H1 (cell line): ENCODE data around the gene DRC7. TPM values are rescaled to one million over a fixed set of nuclear protein-coding genes. Genes with fewer than 3 reads are reported as not detected.

Experiments
- CTCF ChIA-PET: fragments of 300-600 bp; sonication (Branson Sonifier 250); formaldehyde crosslinking; loops from one replicate; lab custom pipeline; 2021; ENCODE audit not compliant: partially characterized antibody; lab: Charles Lee
- POLR2A ChIA-PET: fragments of 300-600 bp; sonication (Branson Sonifier 250); formaldehyde crosslinking; loops from one replicate; lab custom pipeline; 2021; ENCODE audit warnings: inconsistent platforms; ENCODE audit not compliant: partially characterized antibody; lab: Charles Lee
- DNase-seq, 2 experiments: peaks; one replicate each; pipeline versions ENCODE4 v3.0.0 to v3.0.0-alpha.2; 2010 to 2022; ENCODE audit warnings: low spot score in 2 of 2, low read depth in 1 of 2, mixed read lengths in 1 of 2
- FAIRE-seq: peaks from 2 replicates; lab custom pipeline; 2011; peaks lifted over from hg19 to GRCh38; lab: Jason Lieb, UNC
- H2AFZ ChIP-seq: 2 replicates; pipeline ENCODE4 v1.8.1; 2012; ENCODE audit warnings: low read length, inconsistent platforms
- H2AK5ac ChIP-seq: 2 replicates; pipeline ENCODE4 v1.6.1; 2013; ENCODE audit warnings: low read depth, low read length
- H2BK120ac ChIP-seq: replicated peaks from 2 replicates; pipeline ENCODE3; 2013; ENCODE audit warnings: low read depth, low read length, inconsistent platforms
- H2BK12ac ChIP-seq: 2 replicates; pipeline ENCODE4 v1.6.1; 2013; ENCODE audit warnings: low read depth, low read length
- H2BK15ac ChIP-seq: 2 replicates; pipeline ENCODE4 v1.6.1; 2013; ENCODE audit warnings: low read length
- H2BK20ac ChIP-seq: 2 replicates; pipeline ENCODE4 v1.6.1; 2013; ENCODE audit warnings: low read length
- H2BK5ac ChIP-seq: 2 replicates; pipeline ENCODE4 v1.6.1; 2013; ENCODE audit warnings: low read depth, low read length
- H3K14ac ChIP-seq: 2 replicates; pipeline ENCODE4 v1.6.1; 2013; ENCODE audit warnings: inconsistent platforms; ENCODE audit not compliant: insufficient read length
- H3K18ac ChIP-seq: 2 replicates; pipeline ENCODE4 v1.6.1; 2013; ENCODE audit warnings: low read length; ENCODE audit errors: extremely low read depth
- H3K23ac ChIP-seq: 2 replicates; pipeline ENCODE4 v1.6.1; 2013; ENCODE audit warnings: inconsistent platforms; ENCODE audit not compliant: insufficient read length
- H3K23me2 ChIP-seq: 2 replicates; pipeline ENCODE4 v1.6.1; 2013; ENCODE audit warnings: low read depth, low read length
- H3K27ac ChIP-seq: 2 replicates; pipeline ENCODE4 v1.6.1; 2011; ENCODE audit warnings: low read depth, low read length, inconsistent platforms
- H3K27me3 ChIP-seq, 4 experiments: replicated peaks in 1 of 4; 1 replicate in 1 of 4; 2 replicates in 3 of 4; pipeline versions ENCODE4 v1.6.1 to v1.8.1; 2011 to 2013; ENCODE audit warnings: low read length in 3 of 4, mild to moderate bottlenecking in 3 of 4, inconsistent platforms in 2 of 4, mixed read lengths in 2 of 4, moderate library complexity in 1 of 4; ENCODE audit not compliant: control insufficient read depth in 3 of 4, insufficient read depth in 3 of 4; ENCODE audit errors: extremely low read depth in 1 of 4
- H3K36me3 ChIP-seq, 4 experiments: 2 replicates each; pipeline versions ENCODE4 v1.6.1 to v1.8.1; 2011 to 2013; ENCODE audit warnings: mild to moderate bottlenecking in 4 of 4, low read length in 3 of 4, moderate library complexity in 2 of 4, control low read depth in 1 of 4, inconsistent platforms in 1 of 4; ENCODE audit not compliant: insufficient read depth in 4 of 4, control insufficient read depth in 2 of 4
- H3K4ac ChIP-seq: replicated peaks from 2 replicates; pipeline ENCODE3; 2013; ENCODE audit warnings: low read length, low read depth, mixed read lengths, inconsistent platforms; ENCODE audit not compliant: insufficient read length
- H3K4me1 ChIP-seq, 4 experiments: replicated peaks in 1 of 4; 1 replicate in 1 of 4; 2 replicates in 3 of 4; pipeline versions ENCODE4 v1.6.1 to v1.8.1; 2011 to 2013; ENCODE audit warnings: low read length in 3 of 4, inconsistent platforms in 2 of 4, mixed read lengths in 1 of 4; ENCODE audit not compliant: insufficient read depth in 4 of 4, control insufficient read depth in 3 of 4
- H3K4me2 ChIP-seq, 2 experiments: 2 replicates each; pipeline versions ENCODE4 v1.6.1 to v1.8.1; 2011 to 2013; ENCODE audit warnings: low read depth in 2 of 2, low read length in 2 of 2, control low read depth in 1 of 2, inconsistent platforms in 1 of 2, mild to moderate bottlenecking in 1 of 2; ENCODE audit not compliant: insufficient read depth in 1 of 2
- H3K4me3 ChIP-seq, 4 experiments: fragments of 200-600, 300-600 bp in 1 of 4; sonication (generic), shearing (Covaris generic), sonication (Bioruptor Twin) in 1 of 4; 2 replicates each; pipeline versions ENCODE4 v1.5.1 to v1.8.1; 2011 to 2016; ENCODE audit warnings: low read length in 4 of 4, low read depth in 3 of 4, control low read depth in 2 of 4, inconsistent platforms in 2 of 4, mild to moderate bottlenecking in 2 of 4, mixed read lengths in 1 of 4, moderate library complexity in 1 of 4; ENCODE audit not compliant: insufficient read depth in 2 of 4; ENCODE audit errors: extremely low read depth in 1 of 4
- H3K56ac ChIP-seq: replicated peaks from 2 replicates; pipeline ENCODE3; 2013; ENCODE audit warnings: low read depth, mild to moderate bottlenecking, mixed read lengths, low read length, inconsistent platforms; ENCODE audit not compliant: insufficient read length
- H3K79me1 ChIP-seq: 2 replicates; pipeline ENCODE4 v1.6.1; 2013; ENCODE audit warnings: low read depth, low read length, control low read depth
- H3K79me2 ChIP-seq, 2 experiments: 2 replicates each; pipeline versions ENCODE4 v1.6.1 to v1.8.1; 2012 to 2013; ENCODE audit warnings: low read length in 2 of 2, mild to moderate bottlenecking in 2 of 2, inconsistent platforms in 1 of 2; ENCODE audit not compliant: insufficient read depth in 2 of 2, control insufficient read depth in 1 of 2
- H3K9ac ChIP-seq, 4 experiments: replicated peaks in 1 of 4; 1 replicate in 1 of 4; 2 replicates in 3 of 4; pipeline versions ENCODE4 v1.6.1 to v1.8.1; 2011 to 2013; ENCODE audit warnings: low read depth in 3 of 4, low read length in 3 of 4, control low read depth in 2 of 4, mild to moderate bottlenecking in 2 of 4, moderate library complexity in 2 of 4, inconsistent platforms in 1 of 4; ENCODE audit errors: extremely low read depth in 1 of 4
- H3K9me3 ChIP-seq, 2 experiments: 2 replicates each; pipeline versions ENCODE4 v1.6.1 to v1.8.1; 2012 to 2013; ENCODE audit warnings: mild to moderate bottlenecking in 2 of 2, moderate library complexity in 2 of 2, control low read depth in 1 of 2, inconsistent platforms in 1 of 2, low read depth in 1 of 2, low read length in 1 of 2, mixed read lengths in 1 of 2; ENCODE audit not compliant: insufficient read depth in 2 of 2
- H4K20me1 ChIP-seq, 2 experiments: replicated peaks in 1 of 2; 2 replicates each; pipeline versions ENCODE3 to v1.8.1; 2011 to 2013; ENCODE audit warnings: inconsistent platforms in 2 of 2, low read length in 2 of 2, mild to moderate bottlenecking in 1 of 2; ENCODE audit not compliant: insufficient read depth in 2 of 2, control insufficient read depth in 1 of 2
- H4K5ac ChIP-seq: 2 replicates; pipeline ENCODE4 v1.6.1; 2013; ENCODE audit warnings: low read length, low read depth, mixed read lengths, inconsistent platforms; ENCODE audit not compliant: insufficient read length
- H4K8ac ChIP-seq: 2 replicates; pipeline ENCODE4 v1.8.0; 2013; ENCODE audit warnings: mild to moderate bottlenecking, moderate library complexity, low read length, inconsistent platforms; ENCODE audit not compliant: insufficient read depth; ENCODE audit errors: extremely low read depth
- H4K91ac ChIP-seq: replicated peaks from 2 replicates; pipeline ENCODE3; 2013; ENCODE audit warnings: low read length, mixed read lengths, inconsistent platforms; ENCODE audit not compliant: insufficient read length
- ATF2 ChIP-seq: IDR thresholded peaks from 2 replicates; pipeline ENCODE4 v1.6.1; 2012; ENCODE audit warnings: low read length, inconsistent platforms
- CREB1 ChIP-seq: IDR thresholded peaks from 2 replicates; pipeline ENCODE4 v1.6.1; 2012; ENCODE audit warnings: inconsistent platforms
- FOSL1 ChIP-seq: IDR thresholded peaks from 2 replicates; pipeline ENCODE4 v1.6.1; 2011; ENCODE audit warnings: mild to moderate bottlenecking, low read depth, low read length, moderate library complexity; ENCODE audit not compliant: insufficient read depth
- SP1 ChIP-seq: IDR thresholded peaks from 2 replicates; pipeline ENCODE4 v1.6.1; 2011; ENCODE audit warnings: low read depth, low read length
- WGBS, 2 experiments: shearing (Covaris generic) in 1 of 2; methylation state at CpG; one replicate each; pipeline versions ENCODE4 v1.1.6 to v1.1.7; 2013 to 2015; ENCODE audit warnings: low lambda C conversion rate in 2 of 2, mixed read lengths in 2 of 2, inconsistent platforms in 1 of 2, low coverage in 1 of 2, missing lambda C conversion rate in 1 of 2; ENCODE audit not compliant: insufficient replicate concordance in 2 of 2, insufficient coverage in 1 of 2, insufficient read length in 1 of 2; ENCODE audit errors: extremely low coverage in 1 of 2, missing lambda C conversion rate in 1 of 2; 5-methylcytosine and 5-hydroxymethylcytosine counted together
- polyA plus RNA-seq, 7 experiments: library from polyadenylated mRNA; depleted of rRNA in 3 of 7; stranded (reverse) in 5 of 7; unstranded in 2 of 7; fragments of >200 nt in 5 of 7; fragments of 200-250 nt in 2 of 7; gene quantifications; 1 replicate in 5 of 7; 2 replicates in 1 of 7; 4 replicates in 1 of 7; pipeline versions ENCODE4 v1.2.1 to v1.2.3, GENCODE V29; 2011 to 2013; ENCODE audit warnings: missing spikeins in 2 of 7, mixed read lengths in 2 of 7
- total RNA-seq: library from RNA; stranded (reverse); fragmentation: NEBNext Ultra II Directional; extraction: Animal tissue kit (Norgen Biotek cat#: 25700); gene quantifications from 2 replicates; pipeline ENCODE4 v1.2.1, GENCODE V29; 2021

Gene DRC7
- total and polyA plus RNA-seq, 2 of the 8 experiments (the other 6 are each of a cell fraction or from before 2014, with no cell fraction given): 0.14 TPM; not detected in 1

- Histone ChIP-seq H2BK12ac (peak overlapping the region; percentile 64; the same call in 1 of the 2 replicates), H2BK120ac (no peak overlapping the region), H3K9me3 (no peaks in the 10 kb centered on the region), H3K4ac (no peak overlapping the region), H3K36me3 (no peaks in the 10 kb centered on the region), H3K23me2 (no peaks in the 10 kb centered on the region), H4K8ac (no peak overlapping the region), H2AFZ (no peak overlapping the region), H3K4me3 (no peak overlapping the region), H3K27me3 (no peaks in the 10 kb centered on the region; a peak in 1 of 7 replicates), H3K4me2 (peak overlapping the region in 1 of 2 experiments; percentile 1; a peak in 1 of 4 replicates), H3K14ac (no peak overlapping the region), H2BK20ac (peak overlapping the region; percentile 2; the same call in 1 of the 2 replicates), H3K9ac (no peak overlapping the region), H3K18ac (peak overlapping the region; percentile 3), H2AK5ac (no peak overlapping the region), H3K27ac (no peak overlapping the region), H4K20me1 (no peaks in the 10 kb centered on the region), H4K5ac (no peak overlapping the region), H3K79me2 (no peaks in the 10 kb centered on the region), H3K23ac (no peak overlapping the region), H4K91ac (no peak overlapping the region), H2BK5ac (peak overlapping the region; percentile 20; the same call in 1 of the 2 replicates), H2BK15ac (peak overlapping the region; percentile 1; the same call in 1 of the 2 replicates), H3K79me1 (no peaks in the 10 kb centered on the region), H3K56ac (no peak overlapping the region), H3K4me1 (peaks cover 0 to 12% (median 0%) of the 10 kb centered on the region in 4 experiments; a peak in 3 of 7 replicates)
- CTCF ChIA-PET: interaction anchor here (0.6 to 3.0 kb wide), 6 partner anchors 8 to 850 kb away, joined by 3 to 13 read pairs (median 4); no protein-coding TSS in a partner anchor
- FAIRE-seq (no peak), DNase-seq (no peak)
- 90% methylated on average over 14 of the region's 17 CpGs; no CpG with 5 or more reads in 1 of the 2 experiments for WGBS, 2 experiments
- TF ChIP-seq CREB1 (no peak), FOSL1 (no peak), SP1 (no peak), ATF2 (no peak)
- POLR2A ChIA-PET: interaction anchor here (1.0 kb wide), 1 partner anchor 30 kb away, joined by 4 read pairs; the partner anchor contains the start of gene KATNB1
These were observed 70.6 kb downstream of the DRC7 start for GRCh38 chr16:57765160-57765728.
